Keratinocyte (primary cell): ENCODE results near the gene CCDC180.

ENCODE experiments used
- CTCF ChIP-seq, 3 experiments: IDR thresholded peaks in 1 of 3; conservative IDR thresholded peaks in 1 of 3; optimal IDR thresholded peaks in 1 of 3; 2 replicates in 2 of 3; 3 replicates in 1 of 3; pipeline versions ENCODE3 to v1.5.1; 2011; ENCODE audit warnings: low read length in 3 of 3, mild to moderate bottlenecking in 3 of 3, moderate library complexity in 2 of 3, control low read depth in 1 of 3, inconsistent platforms in 1 of 3; ENCODE audit not compliant: insufficient read depth in 2 of 3; ENCODE audit errors: extremely low read depth in 1 of 3
- EZH2 ChIP-seq: IDR thresholded peaks from one replicate; pipeline ENCODE4 v1.6.1; 2012; ENCODE audit warnings: inconsistent platforms, mild to moderate bottlenecking, low read length, moderate library complexity

- TF ChIP-seq CTCF (optimal IDR thresholded peaks at IDR 0.05 in 1 of 3, IDR thresholded peaks at IDR 0.05 in 1 of 3, conservative IDR thresholded peaks at IDR 0.05 in 1 of 3; ENCODE audit: extremely low read depth in 1 of 3, insufficient read depth in 2 of 3, low read length in 3 of 3) = no peak
- TF ChIP-seq EZH2 = no peak
Observed at GRCh38 chr9:97319395-97319794, 11.9 kb downstream of the CCDC180 start.
